Measurements from ENCODE around the gene SYN1.
A peak's percentile ranks its signal among the peaks of the same experiment; 100 is the strongest.

DNA sequence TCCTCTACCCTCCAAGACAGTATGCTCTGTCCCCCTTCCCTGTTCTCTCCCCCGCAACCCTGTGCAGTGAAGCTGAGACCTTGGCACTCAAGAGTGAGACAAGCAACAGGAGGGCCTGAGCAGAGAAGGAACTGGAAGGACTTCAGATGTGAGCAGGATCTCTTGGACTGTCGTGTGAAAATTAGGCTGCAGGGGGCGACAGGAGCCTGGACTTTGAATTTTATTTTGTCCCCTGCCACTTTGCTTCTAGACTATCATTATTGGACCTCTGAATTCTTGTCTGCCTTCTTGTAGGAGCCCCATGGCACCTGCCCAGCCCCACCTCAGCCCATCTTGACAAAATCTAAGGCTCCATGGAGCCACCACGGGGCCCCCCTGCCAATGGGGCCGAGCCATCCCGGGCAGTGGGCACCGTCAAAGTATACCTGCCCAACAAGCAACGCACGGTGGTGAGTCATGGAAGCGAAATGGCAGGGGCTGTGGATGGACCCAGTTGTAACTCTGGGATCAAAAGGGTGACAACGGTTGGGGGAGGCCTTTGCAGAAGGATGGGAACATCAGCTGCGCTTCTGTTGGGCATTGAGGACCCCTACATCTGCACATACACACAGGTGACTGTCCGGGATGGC, 56.9 kb downstream of the SYN1 start:
- TF ChIP-seq POLR2AphosphoS5 (IDR thresholded peaks at IDR 0.05; ENCODE audit: low read depth, low read length), result no peak
- TF ChIP-seq, protein P1, sequence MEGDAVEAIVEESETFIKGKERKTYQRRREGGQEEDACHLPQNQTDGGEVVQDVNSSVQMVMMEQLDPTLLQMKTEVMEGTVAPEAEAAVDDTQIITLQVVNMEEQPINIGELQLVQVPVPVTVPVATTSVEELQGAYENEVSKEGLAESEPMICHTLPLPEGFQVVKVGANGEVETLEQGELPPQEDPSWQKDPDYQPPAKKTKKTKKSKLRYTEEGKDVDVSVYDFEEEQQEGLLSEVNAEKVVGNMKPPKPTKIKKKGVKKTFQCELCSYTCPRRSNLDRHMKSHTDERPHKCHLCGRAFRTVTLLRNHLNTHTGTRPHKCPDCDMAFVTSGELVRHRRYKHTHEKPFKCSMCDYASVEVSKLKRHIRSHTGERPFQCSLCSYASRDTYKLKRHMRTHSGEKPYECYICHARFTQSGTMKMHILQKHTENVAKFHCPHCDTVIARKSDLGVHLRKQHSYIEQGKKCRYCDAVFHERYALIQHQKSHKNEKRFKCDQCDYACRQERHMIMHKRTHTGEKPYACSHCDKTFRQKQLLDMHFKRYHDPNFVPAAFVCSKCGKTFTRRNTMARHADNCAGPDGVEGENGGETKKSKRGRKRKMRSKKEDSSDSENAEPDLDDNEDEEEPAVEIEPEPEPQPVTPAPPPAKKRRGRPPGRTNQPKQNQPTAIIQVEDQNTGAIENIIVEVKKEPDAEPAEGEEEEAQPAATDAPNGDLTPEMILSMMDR (IDR thresholded peaks at IDR 0.05), result peak; percentile 55
- TF ChIP-seq, protein P2, sequence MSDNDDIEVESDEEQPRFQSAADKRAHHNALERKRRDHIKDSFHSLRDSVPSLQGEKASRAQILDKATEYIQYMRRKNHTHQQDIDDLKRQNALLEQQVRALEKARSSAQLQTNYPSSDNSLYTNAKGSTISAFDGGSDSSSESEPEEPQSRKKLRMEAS (IDR thresholded peaks at IDR 0.05; ENCODE audit: low read depth), result no peak
- no peak for TF ChIP-seq GABPA (IDR thresholded peaks at IDR 0.05; ENCODE audit: low read depth)
- TF ChIP-seq FOXM1 (IDR thresholded peaks at IDR 0.05; ENCODE audit: low read depth), result no peak
- TF ChIP-seq CHD2 (IDR thresholded peaks at IDR 0.05; ENCODE audit: low read length, partially characterized antibody), result no peak
- TF ChIP-seq RAD21 (IDR thresholded peaks at IDR 0.05; ENCODE audit: low read length), result peak; percentile 53
- TF ChIP-seq, protein P3, sequence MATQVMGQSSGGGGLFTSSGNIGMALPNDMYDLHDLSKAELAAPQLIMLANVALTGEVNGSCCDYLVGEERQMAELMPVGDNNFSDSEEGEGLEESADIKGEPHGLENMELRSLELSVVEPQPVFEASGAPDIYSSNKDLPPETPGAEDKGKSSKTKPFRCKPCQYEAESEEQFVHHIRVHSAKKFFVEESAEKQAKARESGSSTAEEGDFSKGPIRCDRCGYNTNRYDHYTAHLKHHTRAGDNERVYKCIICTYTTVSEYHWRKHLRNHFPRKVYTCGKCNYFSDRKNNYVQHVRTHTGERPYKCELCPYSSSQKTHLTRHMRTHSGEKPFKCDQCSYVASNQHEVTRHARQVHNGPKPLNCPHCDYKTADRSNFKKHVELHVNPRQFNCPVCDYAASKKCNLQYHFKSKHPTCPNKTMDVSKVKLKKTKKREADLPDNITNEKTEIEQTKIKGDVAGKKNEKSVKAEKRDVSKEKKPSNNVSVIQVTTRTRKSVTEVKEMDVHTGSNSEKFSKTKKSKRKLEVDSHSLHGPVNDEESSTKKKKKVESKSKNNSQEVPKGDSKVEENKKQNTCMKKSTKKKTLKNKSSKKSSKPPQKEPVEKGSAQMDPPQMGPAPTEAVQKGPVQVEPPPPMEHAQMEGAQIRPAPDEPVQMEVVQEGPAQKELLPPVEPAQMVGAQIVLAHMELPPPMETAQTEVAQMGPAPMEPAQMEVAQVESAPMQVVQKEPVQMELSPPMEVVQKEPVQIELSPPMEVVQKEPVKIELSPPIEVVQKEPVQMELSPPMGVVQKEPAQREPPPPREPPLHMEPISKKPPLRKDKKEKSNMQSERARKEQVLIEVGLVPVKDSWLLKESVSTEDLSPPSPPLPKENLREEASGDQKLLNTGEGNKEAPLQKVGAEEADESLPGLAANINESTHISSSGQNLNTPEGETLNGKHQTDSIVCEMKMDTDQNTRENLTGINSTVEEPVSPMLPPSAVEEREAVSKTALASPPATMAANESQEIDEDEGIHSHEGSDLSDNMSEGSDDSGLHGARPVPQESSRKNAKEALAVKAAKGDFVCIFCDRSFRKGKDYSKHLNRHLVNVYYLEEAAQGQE (IDR thresholded peaks at IDR 0.05; ENCODE audit: low read depth, low read length), result no peak
- TF ChIP-seq TAF1 (IDR thresholded peaks at IDR 0.05; ENCODE audit: borderline replicate concordance, low read depth, low read length), result no peak
- no peak for TF ChIP-seq EZH2phosphoT487 (IDR thresholded peaks at IDR 0.05; ENCODE audit: borderline replicate concordance, low read depth)
